Transverse colon (tissue), 4 donors: ENCODE results near the gene RICTOR. TPM values are rescaled to one million over a fixed set of nuclear protein-coding genes. Genes with fewer than 3 reads are reported as not detected.
A peak's percentile ranks its signal among the peaks of the same experiment; 100 is the strongest.
"Not testable (repeated sequence)": the region's sequence is repeated elsewhere in the genome, so short reads cannot be mapped to it uniquely, and the experiment has no call there.

Source experiments
- DNase-seq: peaks from one replicate; pipeline ENCODE4 v3.0.0-alpha.2; 2019
- H3K27ac ChIP-seq, 4 donors: fragments of 200-600 bp; sonication (generic); 2 replicates each; pipeline ENCODE4 v1.5.1; 2016 to 2018; ENCODE audit warnings: inconsistent platforms in 4 of 4
- H3K27me3 ChIP-seq: fragments of 200-600 bp; sonication (generic); 2 replicates; pipeline ENCODE4 v1.5.1; 2017; ENCODE audit warnings: inconsistent platforms
- H3K36me3 ChIP-seq, 4 donors: fragments of 200-600 bp; sonication (generic); 2 replicates each; pipeline ENCODE4 v1.5.1; 2017 to 2019; ENCODE audit warnings: inconsistent platforms in 4 of 4
- H3K4me1 ChIP-seq, 4 donors: fragments of 200-600 bp; sonication (generic); 2 replicates each; pipeline ENCODE4 v1.5.1; 2017 to 2020; ENCODE audit warnings: inconsistent platforms in 4 of 4
- H3K4me3 ChIP-seq, 4 donors: fragments of 200-600 bp; sonication (generic); 1 replicate in 1 of 4; 2 replicates in 3 of 4; pipeline versions ENCODE4 v1.5.1 to v1.6.1; 2017 to 2019; ENCODE audit warnings: inconsistent platforms in 4 of 4
- H3K9me3 ChIP-seq, 2 donors: fragments of 200-600 bp; sonication (generic); 2 replicates each; pipeline ENCODE4 v1.5.1; 2017 to 2019; ENCODE audit warnings: inconsistent platforms in 2 of 2
- EP300 ChIP-seq: sonication (generic); formaldehyde crosslinking; IDR thresholded peaks from one replicate; pipeline ENCODE4 v1.6.1; 2017; ENCODE audit warnings: antibody characterized with exemption, low read depth
- POLR2A ChIP-seq: fragments of 450-650 bp; IDR thresholded peaks from one replicate; pipeline ENCODE4 v1.6.1; 2016; ENCODE audit warnings: antibody characterized with exemption, mild to moderate bottlenecking, moderate library complexity
- POLR2AphosphoS5 ChIP-seq, 3 donors: sonication (generic); formaldehyde crosslinking; IDR thresholded peaks; one replicate each; pipeline ENCODE4 v1.6.1; 2016; ENCODE audit warnings: antibody characterized with exemption in 3 of 3
- WGBS, 2 donors: methylation state at CpG; one replicate each; pipeline ENCODE4 v1.1.5; 2018; ENCODE audit warnings: low coverage in 1 of 2; 5-methylcytosine and 5-hydroxymethylcytosine counted together
- in situ Hi-C, 4 donors: fragments of 200-750 bp; cut with MboI; loops; one replicate each; pipeline versions ENCODE4 v1.15.0 to v1.15.1; 2017; ENCODE audit warnings: low sequenced_read_pairs in 3 of 4, low pct_ligation_motif_present in 1 of 4, low pct_unique_long_range_greater_than_20kb in 1 of 4
- intact Hi-C: fragments of 100-400 bp; cut with DNase I; formaldehyde crosslinking; loops from one replicate; pipeline ENCODE4 v1.15.1; 2023; ENCODE audit warnings: low total_unique reads
- total RNA-seq, 4 donors: library from RNA; depleted of rRNA; stranded (reverse); fragments of >200 nt; gene quantifications; one replicate each; pipeline ENCODE4 v1.1.0, GENCODE V29; 2016
- TF ChIP-seq, protein P1 (sequence below), 5 experiments: fragments of 200-600 bp in 3 of 5; fragments of 450-650 bp in 2 of 5; sonication (generic) in 3 of 5; IDR thresholded peaks; 1 replicate in 2 of 5; 2 replicates in 3 of 5; pipeline ENCODE4 v1.5.1; 2016 to 2017; ENCODE audit warnings: antibody characterized with exemption in 5 of 5, inconsistent platforms in 3 of 5, mild to moderate bottlenecking in 2 of 5, moderate library complexity in 1 of 5

Gene RICTOR
- total RNA-seq, 4 donors from 2014 or later = 20.7 to 44.8 (median 25.8) TPM

DNA sequence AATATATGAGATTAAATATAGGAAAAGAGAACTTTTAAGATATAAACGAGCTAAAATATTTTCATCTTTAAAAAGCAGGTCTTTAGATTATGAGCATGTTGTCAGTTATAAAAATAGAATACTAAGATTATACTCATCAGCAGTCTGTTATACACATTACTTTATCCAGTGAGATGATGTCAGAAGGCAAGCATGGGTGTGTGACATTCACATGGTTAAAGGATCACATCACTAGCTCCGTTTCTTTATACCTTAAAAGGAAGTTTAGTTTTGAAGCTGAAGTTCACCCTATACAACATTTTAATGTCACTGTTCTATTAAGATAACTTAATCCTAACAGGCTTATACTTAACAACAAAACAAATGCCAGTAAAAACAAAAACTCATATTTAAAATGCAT, 59.6 kb downstream of the RICTOR start:
- intact Hi-C loops (loop anchor here (10.0 kb wide), 1 partner anchor 50 kb away; no protein-coding TSS in a partner anchor), in situ Hi-C loops (no loop called here)
- DNase-seq = no peak

GRCh38 chr5:39013938-39014337, 60.3 kb downstream of the RICTOR start:
- peaks cover 0 to 6% of the 10 kb centered on the region in 2 donors for H3K9me3 ChIP-seq
- TF ChIP-seq EP300 (no peak), POLR2A (no peak), POLR2AphosphoS5 (IDR thresholded peaks at IDR 0.05) (no peak)
- peaks cover 7 to 27% (median 17%) of the 10 kb centered on the region in 4 donors for H3K4me1 ChIP-seq
- WGBS, 2 donors = 91 to 93% methylated on average over 2 of the region's 2 CpGs
- peaks cover 0 to 11% (median 3%) of the 10 kb centered on the region in 4 donors for H3K36me3 ChIP-seq
- DNase-seq = no peak
- intact Hi-C loops (loop anchor here (10.0 kb wide), 1 partner anchor 51 kb away; no protein-coding TSS in a partner anchor), in situ Hi-C loops (no loop called here)
- H3K27me3 ChIP-seq = no peaks in the 10 kb centered on the region
- H3K27ac ChIP-seq = peak overlapping the region in 3 of 4 donors; percentile 19 to 32 (median 19)
- no peak overlapping the region for H3K4me3 ChIP-seq

More for the DNA sequence above, 59.6 kb downstream of the RICTOR start:
- H3K27me3 ChIP-seq = no peaks in the 10 kb centered on the region
- TF ChIP-seq, protein P1, sequence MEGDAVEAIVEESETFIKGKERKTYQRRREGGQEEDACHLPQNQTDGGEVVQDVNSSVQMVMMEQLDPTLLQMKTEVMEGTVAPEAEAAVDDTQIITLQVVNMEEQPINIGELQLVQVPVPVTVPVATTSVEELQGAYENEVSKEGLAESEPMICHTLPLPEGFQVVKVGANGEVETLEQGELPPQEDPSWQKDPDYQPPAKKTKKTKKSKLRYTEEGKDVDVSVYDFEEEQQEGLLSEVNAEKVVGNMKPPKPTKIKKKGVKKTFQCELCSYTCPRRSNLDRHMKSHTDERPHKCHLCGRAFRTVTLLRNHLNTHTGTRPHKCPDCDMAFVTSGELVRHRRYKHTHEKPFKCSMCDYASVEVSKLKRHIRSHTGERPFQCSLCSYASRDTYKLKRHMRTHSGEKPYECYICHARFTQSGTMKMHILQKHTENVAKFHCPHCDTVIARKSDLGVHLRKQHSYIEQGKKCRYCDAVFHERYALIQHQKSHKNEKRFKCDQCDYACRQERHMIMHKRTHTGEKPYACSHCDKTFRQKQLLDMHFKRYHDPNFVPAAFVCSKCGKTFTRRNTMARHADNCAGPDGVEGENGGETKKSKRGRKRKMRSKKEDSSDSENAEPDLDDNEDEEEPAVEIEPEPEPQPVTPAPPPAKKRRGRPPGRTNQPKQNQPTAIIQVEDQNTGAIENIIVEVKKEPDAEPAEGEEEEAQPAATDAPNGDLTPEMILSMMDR (IDR thresholded peaks at IDR 0.05) = no peak
- TF ChIP-seq POLR2AphosphoS5 (IDR thresholded peaks at IDR 0.05) = peak in 2 of 3 donors; percentile 10 to 36
- peaks cover 7 to 27% (median 17%) of the 10 kb centered on the region in 4 donors for H3K4me1 ChIP-seq
- no peak overlapping the region for H3K4me3 ChIP-seq
- WGBS, 2 donors = 56 to 57% methylated on average over 2 of the region's 2 CpGs
- H3K36me3 ChIP-seq = peaks cover 0 to 11% (median 3%) of the 10 kb centered on the region in 4 donors
- peak overlapping the region; percentile 49 to 73 (median 60) for H3K27ac ChIP-seq
- peaks cover 0 to 6% of the 10 kb centered on the region in 2 donors for H3K9me3 ChIP-seq

GRCh38 chr5:39010958-39011357, 63.2 kb downstream of the RICTOR start:
- H3K27me3 ChIP-seq, in situ Hi-C loops, H3K4me3 ChIP-seq, H3K27ac ChIP-seq, DNase-seq, H3K9me3 ChIP-seq: not testable (repeated sequence)
- intact Hi-C loops = loop anchor here (10.0 kb wide), 1 partner anchor 54 kb away; no protein-coding TSS in a partner anchor
- Histone ChIP-seq H3K4me1 (peaks cover 7 to 18% (median 12%) of the 10 kb centered on the region in 4 donors), H3K36me3 (peaks cover 0 to 11% (median 3%) of the 10 kb centered on the region in 4 donors)
- 100% methylated on average over 2 of the region's 2 CpGs; no CpG with 5 or more reads in 1 of the 2 donors for WGBS, 2 donors

DNA sequence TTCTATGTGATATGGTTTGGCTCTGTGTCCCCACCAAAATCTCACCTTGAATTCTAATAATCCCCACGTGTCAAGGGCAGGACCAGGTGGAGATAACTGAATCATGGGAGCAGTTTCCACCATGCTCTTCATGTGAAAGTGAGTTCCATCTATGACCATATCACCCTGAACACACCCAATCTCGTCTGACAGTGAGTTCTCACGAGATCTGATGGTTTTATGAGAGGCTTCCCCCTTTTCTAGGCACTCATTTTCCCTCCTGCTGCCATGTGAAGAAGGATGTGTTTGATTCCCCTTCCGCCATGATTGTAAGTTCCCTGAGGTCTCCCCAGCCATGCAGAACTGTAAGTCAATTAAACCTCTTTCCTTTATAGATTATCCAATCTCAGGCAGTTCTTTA, 64.2 kb downstream of the RICTOR start:
- H3K36me3 ChIP-seq = peaks cover 0 to 11% (median 3%) of the 10 kb centered on the region in 4 donors
- H3K27ac ChIP-seq = no peak overlapping the region
- DNase-seq = no peak
- intact Hi-C loops = loop anchor here (10.0 kb wide), 2 partner anchors 55 to 75 kb away; no protein-coding TSS in a partner anchor
- in situ Hi-C loops = loop anchor here in 1 of 4 donors (10.0 kb wide), 1 partner anchor 75 kb away; no protein-coding TSS in a partner anchor
- H3K4me1 ChIP-seq = peaks cover 0 to 8% (median 4%) of the 10 kb centered on the region in 4 donors
- TF ChIP-seq EP300 = no peak
- no peak for TF ChIP-seq POLR2AphosphoS5 (IDR thresholded peaks at IDR 0.05)
- TF ChIP-seq POLR2A = no peak
- TF ChIP-seq, protein P1 (IDR thresholded peaks at IDR 0.05) = no peak
- H3K4me3 ChIP-seq = no peak overlapping the region
- peaks cover 0 to 6% of the 10 kb centered on the region in 2 donors for H3K9me3 ChIP-seq
- no peaks in the 10 kb centered on the region for H3K27me3 ChIP-seq
- 92 to 93% methylated on average over 4 of the region's 4 CpGs for WGBS, 2 donors

GRCh38 chr5:39009280-39009679, 64.9 kb downstream of the RICTOR start:
- Histone ChIP-seq H3K27me3 (no peaks in the 10 kb centered on the region), H3K4me1 (peaks cover 0 to 7% (median 2%) of the 10 kb centered on the region in 4 donors), H3K9me3 (peaks cover 0 to 6% of the 10 kb centered on the region in 2 donors), H3K27ac (no peak overlapping the region), H3K36me3 (peaks cover 0 to 11% (median 3%) of the 10 kb centered on the region in 4 donors), H3K4me3 (no peak overlapping the region)
- in situ Hi-C loops (loop anchor here in 1 of 4 donors (10.0 kb wide), 1 partner anchor 76 kb away; no protein-coding TSS in a partner anchor), intact Hi-C loops (loop anchor here (10.0 kb wide), 1 partner anchor 76 kb away; no protein-coding TSS in a partner anchor)
- WGBS, 2 donors = 100% methylated on average over 1 of the region's 1 CpG
- no peak for TF ChIP-seq EP300
- TF ChIP-seq POLR2A = no peak
- TF ChIP-seq, protein P1 (IDR thresholded peaks at IDR 0.05) = no peak
- no peak for TF ChIP-seq POLR2AphosphoS5 (IDR thresholded peaks at IDR 0.05)
- DNase-seq = no peak
